CD8-positive, alpha-beta memory T cell (primary cell): ENCODE measurements around the gene TXNL4A. TPM values are rescaled to one million over a fixed set of nuclear protein-coding genes. Genes with fewer than 3 reads are reported as not detected.
A peak's percentile ranks its signal among the peaks of the same experiment; 100 is the strongest.

Experiments used
- CTCF ChIA-PET: fragments of 350-600 bp; sonication (Branson Sonifier 250); formaldehyde crosslinking; loops from one replicate; lab custom pipeline; 2021; ENCODE audit warnings: antibody characterized with exemption; lab: Charles Lee
- POLR2A ChIA-PET: fragments of 350-600 bp; sonication (Branson Sonifier 250); formaldehyde crosslinking; loops from one replicate; lab custom pipeline; 2021; ENCODE audit warnings: antibody characterized with exemption; lab: Charles Lee
- DNase-seq, 5 donors: peaks; one replicate each; pipeline versions ENCODE4 v3.0.0 to v3.0.0-alpha.2; 2020 to 2022; ENCODE audit warnings: mixed read lengths in 1 of 5
- H3K27ac ChIP-seq: one replicate; pipeline ENCODE4 v1.7.0; 2013; ENCODE audit warnings: low read depth, mild to moderate bottlenecking, low read length, moderate library complexity
- H3K27me3 ChIP-seq: 2 replicates; pipeline ENCODE4 v1.7.0; 2013; ENCODE audit warnings: low read length, mild to moderate bottlenecking; ENCODE audit not compliant: insufficient read depth, poor library complexity, severe bottlenecking
- H3K36me3 ChIP-seq: 2 replicates; pipeline ENCODE4 v1.7.0; 2013; ENCODE audit warnings: mild to moderate bottlenecking, low read length, moderate library complexity; ENCODE audit not compliant: insufficient read depth
- H3K4me1 ChIP-seq: 2 replicates; pipeline ENCODE4 v1.7.0; 2013; ENCODE audit warnings: mild to moderate bottlenecking, low read length, moderate library complexity; ENCODE audit not compliant: insufficient read depth
- H3K4me3 ChIP-seq: 2 replicates; pipeline ENCODE4 v1.7.0; 2013; ENCODE audit warnings: mild to moderate bottlenecking, low read length
- H3K9me3 ChIP-seq: 2 replicates; pipeline ENCODE4 v1.7.0; 2013; ENCODE audit warnings: mild to moderate bottlenecking, low read length
- H3K27ac Mint-ChIP-seq, 8 donors: one replicate each; pipeline ENCODE4 v1.8.0; 2020 to 2021; ENCODE audit warnings: mixed read lengths in 8 of 8, mild to moderate bottlenecking in 6 of 8, inconsistent platforms in 3 of 8, moderate library complexity in 3 of 8
- H3K27me3 Mint-ChIP-seq, 2 donors: one replicate each; pipeline ENCODE4 v1.8.0; 2020 to 2021; ENCODE audit warnings: mixed read lengths in 2 of 2, mild to moderate bottlenecking in 1 of 2, moderate library complexity in 1 of 2
- H3K36me3 Mint-ChIP-seq, 3 donors: one replicate each; pipeline ENCODE4 v1.8.0; 2020 to 2021; ENCODE audit warnings: mixed read lengths in 3 of 3, inconsistent platforms in 1 of 3, mild to moderate bottlenecking in 1 of 3
- H3K4me1 Mint-ChIP-seq, 3 donors: one replicate each; pipeline ENCODE4 v1.8.0; 2020 to 2021; ENCODE audit warnings: mixed read lengths in 3 of 3, inconsistent platforms in 1 of 3, mild to moderate bottlenecking in 1 of 3
- H3K4me3 Mint-ChIP-seq, 7 donors: one replicate each; pipeline ENCODE4 v1.8.0; 2020 to 2021; ENCODE audit warnings: mixed read lengths in 7 of 7, mild to moderate bottlenecking in 6 of 7, moderate library complexity in 4 of 7, inconsistent platforms in 2 of 7
- H3K9me3 Mint-ChIP-seq, 5 donors: one replicate each; pipeline ENCODE4 v1.8.0; 2020 to 2022; ENCODE audit warnings: mixed read lengths in 5 of 5, mild to moderate bottlenecking in 3 of 5, moderate library complexity in 2 of 5, inconsistent platforms in 1 of 5
- polyA plus RNA-seq: library from polyadenylated mRNA; unstranded; fragments of 300-500 nt; fragmentation: Illumina TruSeq; gene quantifications from one replicate; pipeline ENCODE4 v1.2.3, GENCODE V29; 2021
- total RNA-seq, 2 experiments: library from RNA; stranded (reverse); gene quantifications; one replicate each; pipeline ENCODE4 v1.2.3, GENCODE V29; 2021

Gene TXNL4A
- total and polyA plus RNA-seq, 3 experiments from 2014 or later = 198 to 260 (median 202) TPM

DNA sequence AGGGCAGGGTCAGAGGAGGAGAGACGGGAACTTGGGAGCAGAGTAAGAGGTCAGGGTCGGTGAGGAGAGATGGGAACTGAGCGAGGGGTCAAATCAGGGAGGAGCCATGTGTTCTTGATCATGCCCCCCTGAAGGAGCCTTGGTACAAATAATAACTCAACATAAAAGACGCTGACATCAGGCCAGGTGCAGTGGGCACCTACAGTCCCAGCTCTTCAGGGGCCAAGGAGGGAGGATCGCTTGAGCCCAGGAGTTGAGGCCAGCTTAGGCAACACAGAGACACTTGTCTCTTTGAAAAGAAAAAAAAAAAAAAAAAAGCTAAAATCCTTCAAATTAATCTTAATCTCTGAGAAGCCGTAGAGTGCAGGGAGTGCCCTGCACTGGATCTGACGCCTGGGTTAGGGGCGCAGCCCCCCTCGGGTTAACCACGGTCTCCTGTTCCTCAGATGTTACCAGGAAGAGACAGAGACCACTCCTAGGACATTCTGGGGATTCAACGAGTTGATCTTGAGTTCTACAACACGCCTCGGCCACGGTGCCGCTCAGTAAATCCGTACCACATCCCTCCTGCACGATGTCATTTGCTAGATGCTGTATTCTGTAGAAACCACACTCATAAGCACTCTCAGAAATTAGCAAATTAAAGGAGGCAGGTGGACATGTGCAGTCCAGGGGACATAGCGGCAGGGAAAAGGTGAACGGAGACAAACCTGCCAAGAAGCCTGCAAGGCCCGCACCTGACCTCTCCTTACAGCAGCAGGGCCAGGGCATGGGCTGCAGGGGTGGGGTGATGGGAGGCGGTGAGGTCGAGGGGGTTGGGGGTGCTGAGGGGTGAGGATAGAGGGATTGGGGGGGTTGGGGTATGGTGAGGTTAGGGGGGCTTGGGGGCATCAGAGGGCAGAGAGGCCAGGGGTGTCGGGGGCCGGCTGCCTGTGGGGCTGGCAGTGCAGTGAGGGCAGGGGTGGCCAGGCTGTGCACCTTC is 66.1 kb downstream of the TXNL4A start:
- ChIA-PET POLR2A (no interaction called here), CTCF (no interaction called here)
- Mint-ChIP-seq H3K4me3 (no peak overlapping the region), H3K9me3 (no peaks in the 10 kb centered on the region), H3K27ac (no peak overlapping the region), H3K4me1 (peaks cover 0 to 4% (median 4%) of the 10 kb centered on the region in 3 donors), H3K36me3 (peaks cover 6 to 50% (median 11%) of the 10 kb centered on the region in 3 donors), H3K27me3 (peaks cover 0 to 2% of the 10 kb centered on the region in 2 donors)
- DNase-seq = peak in 1 of 5 donors; percentile 43
- no peaks in the 10 kb centered on the region for H3K27me3 ChIP-seq
- no peaks in the 10 kb centered on the region for H3K36me3 ChIP-seq
- no peaks in the 10 kb centered on the region for H3K4me1 ChIP-seq
- H3K27ac ChIP-seq = no peak overlapping the region
- no peaks in the 10 kb centered on the region for H3K9me3 ChIP-seq
- no peak overlapping the region for H3K4me3 ChIP-seq

Other genes starting within 250 kb of the TXNL4A start
- gene KCNG2, start 190.6 kb downstream of the TXNL4A start, total RNA-seq = not detected
- not detected for gene KCNG2, start 190.6 kb downstream of the TXNL4A start, polyA plus RNA-seq
- gene SLC66A2, start 36.9 kb downstream of the TXNL4A start, total RNA-seq = 10 to 100 TPM; 29.9 to 31.7 TPM
- 18.3 TPM for gene SLC66A2, start 36.9 kb downstream of the TXNL4A start, polyA plus RNA-seq
- gene HSBP1L1, start 23.9 kb downstream of the TXNL4A start, total RNA-seq = 1 to 10 TPM; 3.3 to 4.2 TPM
- 17.2 TPM for gene HSBP1L1, start 23.9 kb downstream of the TXNL4A start, polyA plus RNA-seq
- 10 to 100 TPM; 39.7 to 40.6 TPM for gene RBFA, start 45.9 kb upstream of the TXNL4A start, total RNA-seq
- gene RBFA, start 45.9 kb upstream of the TXNL4A start, polyA plus RNA-seq = 10.0 TPM
- gene ADNP2, start 120.7 kb upstream of the TXNL4A start, total RNA-seq = 10 to 100 TPM; 18.5 to 18.9 TPM
- 9.8 TPM for gene ADNP2, start 120.7 kb upstream of the TXNL4A start, polyA plus RNA-seq